ENCODE results near the gene ARHGAP28. TPM values are rescaled to one million over a fixed set of nuclear protein-coding genes. Genes with fewer than 3 reads are reported as not detected.
"Not testable (repeated sequence)": the region's sequence is repeated elsewhere in the genome, so short reads cannot be mapped to it uniquely, and the experiment has no call there.

ARHGAP28 gene
- polyA plus RNA-seq, 2 donors, result 0.57 to 0.69 TPM

GRCh38 chr18:6827161-6827560 lies 97.6 kb downstream of the ARHGAP28 start:
- H3K4me1 ChIP-seq (ENCODE audit: control insufficient read depth in 2 of 2, insufficient read depth in 2 of 2, low read length in 1 of 2); H3K27ac ChIP-seq (ENCODE audit: low read depth in 2 of 2, low read length in 1 of 2); H3K27me3 ChIP-seq (ENCODE audit: control insufficient read depth in 1 of 2, insufficient read depth in 2 of 2, low read length in 2 of 2); H3K4me3 ChIP-seq (ENCODE audit: low read depth in 1 of 2, low read length in 2 of 2); H3K36me3 ChIP-seq (ENCODE audit: control insufficient read depth in 2 of 2, insufficient read depth in 2 of 2, low read length in 1 of 2); H3K9me3 ChIP-seq (ENCODE audit: control insufficient read depth in 2 of 2, insufficient read depth in 1 of 2, low read depth in 1 of 2, low read length in 1 of 2): not testable (repeated sequence)
- WGBS, 2 donors, result 96 to 98% methylated on average over 11 to 20 of the region's 29 CpGs

- not testable (repeated sequence) for H3K4me1 ChIP-seq (ENCODE audit: control insufficient read depth in 2 of 2, insufficient read depth in 2 of 2, low read length in 1 of 2); H3K27me3 ChIP-seq (ENCODE audit: control insufficient read depth in 1 of 2, insufficient read depth in 2 of 2, low read length in 2 of 2)
- WGBS, 2 donors, result 96% methylated on average over 11 to 30 of the region's 30 CpGs
Observed at GRCh38 chr18:6827566-6827965, 98.0 kb downstream of the ARHGAP28 start.

GRCh38 chr18:6830916-6831315 lies 101.4 kb downstream of the ARHGAP28 start:
- 94 to 100% methylated on average over 1 of the region's 1 CpG for WGBS, 2 donors
- Histone ChIP-seq H3K9me3 (ENCODE audit: control insufficient read depth in 2 of 2, insufficient read depth in 1 of 2, low read depth in 1 of 2, low read length in 1 of 2) (no peaks in the 10 kb centered on the region), H3K27ac (ENCODE audit: low read depth in 2 of 2, low read length in 1 of 2) (no peak overlapping the region), H3K36me3 (ENCODE audit: control insufficient read depth in 2 of 2, insufficient read depth in 2 of 2, low read length in 1 of 2) (no peaks in the 10 kb centered on the region), H3K4me1 (ENCODE audit: control insufficient read depth in 2 of 2, insufficient read depth in 2 of 2, low read length in 1 of 2) (no peaks in the 10 kb centered on the region), H3K27me3 (ENCODE audit: control insufficient read depth in 1 of 2, insufficient read depth in 2 of 2, low read length in 2 of 2) (no peaks in the 10 kb centered on the region), H3K4me3 (ENCODE audit: low read depth in 1 of 2, low read length in 2 of 2) (no peak overlapping the region)

More at GRCh38 chr18:6827566-6827965, 98.0 kb downstream of the ARHGAP28 start:
- not testable (repeated sequence) for H3K36me3 ChIP-seq (ENCODE audit: control insufficient read depth in 2 of 2, insufficient read depth in 2 of 2, low read length in 1 of 2); H3K27ac ChIP-seq (ENCODE audit: low read depth in 2 of 2, low read length in 1 of 2); H3K4me3 ChIP-seq (ENCODE audit: low read depth in 1 of 2, low read length in 2 of 2); H3K9me3 ChIP-seq (ENCODE audit: control insufficient read depth in 2 of 2, insufficient read depth in 1 of 2, low read depth in 1 of 2, low read length in 1 of 2)

- Histone ChIP-seq H3K27me3 (ENCODE audit: control insufficient read depth in 1 of 2, insufficient read depth in 2 of 2, low read length in 2 of 2) (no peaks in the 10 kb centered on the region), H3K27ac (ENCODE audit: low read depth in 2 of 2, low read length in 1 of 2) (no peak overlapping the region), H3K4me1 (ENCODE audit: control insufficient read depth in 2 of 2, insufficient read depth in 2 of 2, low read length in 1 of 2) (peaks cover 0 to 2% of the 10 kb centered on the region in 2 donors), H3K4me3 (ENCODE audit: low read depth in 1 of 2, low read length in 2 of 2) (no peak overlapping the region), H3K9me3 (ENCODE audit: control insufficient read depth in 2 of 2, insufficient read depth in 1 of 2, low read depth in 1 of 2, low read length in 1 of 2) (no peaks in the 10 kb centered on the region), H3K36me3 (ENCODE audit: control insufficient read depth in 2 of 2, insufficient read depth in 2 of 2, low read length in 1 of 2) (no peaks in the 10 kb centered on the region)
- WGBS, 2 donors, result 67 to 68% methylated on average over 1 of the region's 1 CpG
Observed at GRCh38 chr18:6835345-6835744, 105.8 kb downstream of the ARHGAP28 start.

- Histone ChIP-seq H3K27ac (ENCODE audit: low read depth in 2 of 2, low read length in 1 of 2) (no peak overlapping the region), H3K36me3 (ENCODE audit: control insufficient read depth in 2 of 2, insufficient read depth in 2 of 2, low read length in 1 of 2) (no peaks in the 10 kb centered on the region), H3K27me3 (ENCODE audit: control insufficient read depth in 1 of 2, insufficient read depth in 2 of 2, low read length in 2 of 2) (no peaks in the 10 kb centered on the region), H3K4me1 (ENCODE audit: control insufficient read depth in 2 of 2, insufficient read depth in 2 of 2, low read length in 1 of 2) (peaks cover 0 to 2% of the 10 kb centered on the region in 2 donors), H3K4me3 (ENCODE audit: low read depth in 1 of 2, low read length in 2 of 2) (no peak overlapping the region), H3K9me3 (ENCODE audit: control insufficient read depth in 2 of 2, insufficient read depth in 1 of 2, low read depth in 1 of 2, low read length in 1 of 2) (no peaks in the 10 kb centered on the region)
- 87 to 90% methylated on average over 1 of the region's 1 CpG for WGBS, 2 donors
Observed at GRCh38 chr18:6836331-6836730, 106.8 kb downstream of the ARHGAP28 start.

- no peak overlapping the region for H3K4me3 ChIP-seq (ENCODE audit: low read depth in 1 of 2, low read length in 2 of 2)
- H3K27ac ChIP-seq (ENCODE audit: low read depth in 2 of 2, low read length in 1 of 2), result no peak overlapping the region
- no peaks in the 10 kb centered on the region for H3K27me3 ChIP-seq (ENCODE audit: control insufficient read depth in 1 of 2, insufficient read depth in 2 of 2, low read length in 2 of 2)
- peaks cover 0 to 2% of the 10 kb centered on the region in 2 donors for H3K4me1 ChIP-seq (ENCODE audit: control insufficient read depth in 2 of 2, insufficient read depth in 2 of 2, low read length in 1 of 2)
- H3K36me3 ChIP-seq (ENCODE audit: control insufficient read depth in 2 of 2, insufficient read depth in 2 of 2, low read length in 1 of 2), result no peaks in the 10 kb centered on the region
- 94 to 96% methylated on average over 3 of the region's 3 CpGs for WGBS, 2 donors
- no peaks in the 10 kb centered on the region for H3K9me3 ChIP-seq (ENCODE audit: control insufficient read depth in 2 of 2, insufficient read depth in 1 of 2, low read depth in 1 of 2, low read length in 1 of 2)
Observed at GRCh38 chr18:6837904-6838303, 108.4 kb downstream of the ARHGAP28 start.

- Histone ChIP-seq H3K4me3 (ENCODE audit: low read depth in 1 of 2, low read length in 2 of 2) (no peak overlapping the region), H3K9me3 (ENCODE audit: control insufficient read depth in 2 of 2, insufficient read depth in 1 of 2, low read depth in 1 of 2, low read length in 1 of 2) (no peaks in the 10 kb centered on the region), H3K4me1 (ENCODE audit: control insufficient read depth in 2 of 2, insufficient read depth in 2 of 2, low read length in 1 of 2) (no peaks in the 10 kb centered on the region), H3K27me3 (ENCODE audit: control insufficient read depth in 1 of 2, insufficient read depth in 2 of 2, low read length in 2 of 2) (no peaks in the 10 kb centered on the region), H3K36me3 (ENCODE audit: control insufficient read depth in 2 of 2, insufficient read depth in 2 of 2, low read length in 1 of 2) (no peaks in the 10 kb centered on the region), H3K27ac (ENCODE audit: low read depth in 2 of 2, low read length in 1 of 2) (no peak overlapping the region)
- 78 to 94% methylated on average over 3 of the region's 3 CpGs for WGBS, 2 donors
Observed at GRCh38 chr18:6842081-6842480, 112.6 kb downstream of the ARHGAP28 start.

GRCh38 chr18:6843308-6843707 lies 113.8 kb downstream of the ARHGAP28 start:
- Histone ChIP-seq H3K36me3 (ENCODE audit: control insufficient read depth in 2 of 2, insufficient read depth in 2 of 2, low read length in 1 of 2) (no peaks in the 10 kb centered on the region), H3K27me3 (ENCODE audit: control insufficient read depth in 1 of 2, insufficient read depth in 2 of 2, low read length in 2 of 2) (no peaks in the 10 kb centered on the region), H3K4me1 (ENCODE audit: control insufficient read depth in 2 of 2, insufficient read depth in 2 of 2, low read length in 1 of 2) (no peaks in the 10 kb centered on the region), H3K27ac (ENCODE audit: low read depth in 2 of 2, low read length in 1 of 2) (no peak overlapping the region), H3K4me3 (ENCODE audit: low read depth in 1 of 2, low read length in 2 of 2) (no peak overlapping the region), H3K9me3 (ENCODE audit: control insufficient read depth in 2 of 2, insufficient read depth in 1 of 2, low read depth in 1 of 2, low read length in 1 of 2) (no peaks in the 10 kb centered on the region)
- WGBS, 2 donors, result 71 to 72% methylated on average over 2 of the region's 2 CpGs

- not testable (repeated sequence) for H3K9me3 ChIP-seq (ENCODE audit: control insufficient read depth in 2 of 2, insufficient read depth in 1 of 2, low read depth in 1 of 2, low read length in 1 of 2); H3K36me3 ChIP-seq (ENCODE audit: control insufficient read depth in 2 of 2, insufficient read depth in 2 of 2, low read length in 1 of 2); H3K27me3 ChIP-seq (ENCODE audit: control insufficient read depth in 1 of 2, insufficient read depth in 2 of 2, low read length in 2 of 2); H3K27ac ChIP-seq (ENCODE audit: low read depth in 2 of 2, low read length in 1 of 2); H3K4me1 ChIP-seq (ENCODE audit: control insufficient read depth in 2 of 2, insufficient read depth in 2 of 2, low read length in 1 of 2); H3K4me3 ChIP-seq (ENCODE audit: low read depth in 1 of 2, low read length in 2 of 2)
- 84 to 89% methylated on average over 1 of the region's 1 CpG for WGBS, 2 donors
Observed at GRCh38 chr18:6845521-6845920, 116.0 kb downstream of the ARHGAP28 start.

GRCh38 chr18:6850396-6850795 lies 120.9 kb downstream of the ARHGAP28 start:
- H3K36me3 ChIP-seq (ENCODE audit: control insufficient read depth in 2 of 2, insufficient read depth in 2 of 2, low read length in 1 of 2), result no peaks in the 10 kb centered on the region
- WGBS, 2 donors, result 88 to 90% methylated on average over 1 of the region's 1 CpG

More at GRCh38 chr18:6850396-6850795, 120.9 kb downstream of the ARHGAP28 start:
- Histone ChIP-seq H3K4me3 (ENCODE audit: low read depth in 1 of 2, low read length in 2 of 2) (no peak overlapping the region), H3K27me3 (ENCODE audit: control insufficient read depth in 1 of 2, insufficient read depth in 2 of 2, low read length in 2 of 2) (no peaks in the 10 kb centered on the region), H3K9me3 (ENCODE audit: control insufficient read depth in 2 of 2, insufficient read depth in 1 of 2, low read depth in 1 of 2, low read length in 1 of 2) (no peaks in the 10 kb centered on the region), H3K4me1 (ENCODE audit: control insufficient read depth in 2 of 2, insufficient read depth in 2 of 2, low read length in 1 of 2) (no peaks in the 10 kb centered on the region), H3K27ac (ENCODE audit: low read depth in 2 of 2, low read length in 1 of 2) (no peak overlapping the region)

Measured in esophagus (tissue), 2 donors.